ENCODE results near the gene PMEPA1. TPM values are rescaled to one million over a fixed set of nuclear protein-coding genes. Genes with fewer than 3 reads are reported as not detected.
A peak's percentile ranks its signal among the peaks of the same experiment; 100 is the strongest.

PMEPA1 gene
- total RNA-seq, 4 donors from 2014 or later, result 10.2 to 33.6 (median 18.3) TPM

DNA sequence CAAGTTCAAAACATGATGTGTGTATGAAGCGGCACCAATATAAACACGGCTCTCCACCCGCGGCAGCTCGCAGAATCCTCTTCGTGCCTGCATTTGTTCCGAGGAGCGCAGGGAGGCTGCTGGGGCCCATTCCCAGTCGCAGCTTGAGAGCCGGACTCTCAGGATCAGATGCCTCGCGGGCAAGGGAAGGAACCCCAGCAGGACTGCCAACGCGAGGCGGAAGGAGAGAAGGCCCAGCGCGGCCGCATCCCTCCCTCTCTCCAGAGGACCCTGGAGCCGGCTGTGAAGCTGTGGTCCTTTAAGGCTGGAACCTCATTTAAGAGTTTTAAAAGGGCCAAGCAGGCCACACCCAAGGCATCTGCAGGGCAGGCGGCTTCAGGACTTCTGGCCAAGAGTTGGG, 45.3 kb downstream of the PMEPA1 start:
- no peak overlapping the region for H3K4me3 ChIP-seq
- H3K4me1 ChIP-seq, result peaks cover 0 to 60% (median 20%) of the 10 kb centered on the region in 4 donors
- H3K9me3 ChIP-seq, result no peaks in the 10 kb centered on the region
- no peaks in the 10 kb centered on the region for H3K36me3 ChIP-seq
- TF ChIP-seq POLR2A (IDR thresholded peaks at IDR 0.05) (no peak), EP300 (IDR thresholded peaks at IDR 0.05) (no peak)
- TF ChIP-seq, protein P1, sequence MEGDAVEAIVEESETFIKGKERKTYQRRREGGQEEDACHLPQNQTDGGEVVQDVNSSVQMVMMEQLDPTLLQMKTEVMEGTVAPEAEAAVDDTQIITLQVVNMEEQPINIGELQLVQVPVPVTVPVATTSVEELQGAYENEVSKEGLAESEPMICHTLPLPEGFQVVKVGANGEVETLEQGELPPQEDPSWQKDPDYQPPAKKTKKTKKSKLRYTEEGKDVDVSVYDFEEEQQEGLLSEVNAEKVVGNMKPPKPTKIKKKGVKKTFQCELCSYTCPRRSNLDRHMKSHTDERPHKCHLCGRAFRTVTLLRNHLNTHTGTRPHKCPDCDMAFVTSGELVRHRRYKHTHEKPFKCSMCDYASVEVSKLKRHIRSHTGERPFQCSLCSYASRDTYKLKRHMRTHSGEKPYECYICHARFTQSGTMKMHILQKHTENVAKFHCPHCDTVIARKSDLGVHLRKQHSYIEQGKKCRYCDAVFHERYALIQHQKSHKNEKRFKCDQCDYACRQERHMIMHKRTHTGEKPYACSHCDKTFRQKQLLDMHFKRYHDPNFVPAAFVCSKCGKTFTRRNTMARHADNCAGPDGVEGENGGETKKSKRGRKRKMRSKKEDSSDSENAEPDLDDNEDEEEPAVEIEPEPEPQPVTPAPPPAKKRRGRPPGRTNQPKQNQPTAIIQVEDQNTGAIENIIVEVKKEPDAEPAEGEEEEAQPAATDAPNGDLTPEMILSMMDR (IDR thresholded peaks at IDR 0.05), result no peak
- H3K27me3 ChIP-seq, result no peaks in the 10 kb centered on the region
- WGBS, 2 donors, result 75 to 77% methylated on average over 14 to 20 of the region's 20 CpGs
- DNase-seq (ENCODE audit: low spot score in 2 of 2), result no peak
- H3K27ac ChIP-seq, result peak overlapping the region in 2 of 4 donors; percentile 25 to 38

- TF ChIP-seq EP300 (IDR thresholded peaks at IDR 0.05), result no peak
- no peak for TF ChIP-seq POLR2A (IDR thresholded peaks at IDR 0.05)
- TF ChIP-seq, protein P1 (IDR thresholded peaks at IDR 0.05), result no peak
- H3K27ac ChIP-seq, result peak overlapping the region in 2 of 4 donors; percentile 25 to 38
- 85 to 89% methylated on average over 13 to 15 of the region's 27 CpGs for WGBS, 2 donors
- no peaks in the 10 kb centered on the region for H3K9me3 ChIP-seq
- no peak for DNase-seq (ENCODE audit: low spot score in 2 of 2)
- H3K27me3 ChIP-seq, result no peaks in the 10 kb centered on the region
- peaks cover 0 to 4% (median 0%) of the 10 kb centered on the region in 3 donors for H3K36me3 ChIP-seq
- H3K4me1 ChIP-seq, result peaks cover 0 to 61% (median 20%) of the 10 kb centered on the region in 4 donors
- H3K4me3 ChIP-seq, result no peak overlapping the region
Measured at GRCh38 chr20:57663681-57664451, 45.9 kb downstream of the PMEPA1 start.

GRCh38 chr20:57663241-57663640, 46.6 kb downstream of the PMEPA1 start:
- H3K27ac ChIP-seq, result peak overlapping the region in 2 of 4 donors; percentile 58 to 62
- H3K4me1 ChIP-seq, result peaks cover 0 to 61% (median 20%) of the 10 kb centered on the region in 4 donors

GRCh38 chr20:57662456-57663240, 47.2 kb downstream of the PMEPA1 start:
- no peak overlapping the region for H3K4me3 ChIP-seq
- peak overlapping the region; percentile 4 to 62 (median 55) for H3K27ac ChIP-seq
- WGBS, 2 donors, result 40% methylated on average over 13 to 16 of the region's 21 CpGs
- no peaks in the 10 kb centered on the region for H3K27me3 ChIP-seq
- DNase-seq (ENCODE audit: low spot score in 2 of 2), result no peak
- peaks cover 0 to 61% (median 18%) of the 10 kb centered on the region in 4 donors for H3K4me1 ChIP-seq
- no peaks in the 10 kb centered on the region for H3K9me3 ChIP-seq
- peaks cover 0 to 17% (median 0%) of the 10 kb centered on the region in 3 donors for H3K36me3 ChIP-seq
- TF ChIP-seq EP300 (IDR thresholded peaks at IDR 0.05) (no peak), POLR2A (IDR thresholded peaks at IDR 0.05) (no peak)
- TF ChIP-seq, protein P1 (IDR thresholded peaks at IDR 0.05), result no peak

More at GRCh38 chr20:57663241-57663640, 46.6 kb downstream of the PMEPA1 start:
- WGBS, 2 donors, result 73 to 81% methylated on average over 9 of the region's 9 CpGs
- H3K9me3 ChIP-seq, result no peaks in the 10 kb centered on the region
- no peak overlapping the region for H3K4me3 ChIP-seq
- H3K27me3 ChIP-seq, result no peaks in the 10 kb centered on the region
- DNase-seq (ENCODE audit: low spot score in 2 of 2), result no peak
- no peak for TF ChIP-seq POLR2A (IDR thresholded peaks at IDR 0.05)
- TF ChIP-seq, protein P1 (IDR thresholded peaks at IDR 0.05), result no peak
- TF ChIP-seq EP300 (IDR thresholded peaks at IDR 0.05), result no peak
- peaks cover 0 to 11% (median 0%) of the 10 kb centered on the region in 3 donors for H3K36me3 ChIP-seq
